ENCODE measurements around the gene SND1. TPM values are rescaled to one million over a fixed set of nuclear protein-coding genes. Genes with fewer than 3 reads are reported as not detected.

The SND1 gene
- total RNA-seq, 2 experiments from 2014 or later = 193 to 214 TPM

DNA sequence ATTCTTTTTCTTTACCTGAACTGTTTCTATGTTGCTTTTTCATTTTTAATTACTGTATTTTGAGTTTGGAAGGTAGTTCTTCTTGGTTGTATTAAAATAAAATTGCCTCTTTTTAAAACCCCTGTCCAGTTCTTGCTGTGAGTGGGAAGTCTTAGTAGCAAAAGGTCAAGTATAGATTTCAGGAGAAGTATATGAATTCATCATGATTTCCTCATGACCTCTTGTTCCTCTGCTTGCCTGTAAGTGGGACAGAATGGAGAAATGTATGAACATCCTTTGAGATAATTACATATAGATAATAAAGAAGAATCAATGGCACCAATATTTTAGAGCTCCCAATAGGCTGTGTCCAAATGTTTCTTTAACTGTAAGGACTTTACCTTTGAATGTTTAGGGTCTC is 253.0 kb downstream of the SND1 start:
- Mint-ChIP-seq H3K36me3 (ENCODE audit: low read depth) (peaks cover 39% of the 10 kb centered on the region), H3K4me3 (no peak overlapping the region), H3K9me3 (ENCODE audit: low read depth) (no peaks in the 10 kb centered on the region), H3K4me1 (peaks cover 66% of the 10 kb centered on the region), H3K27ac (no peak overlapping the region), H3K27me3 (no peaks in the 10 kb centered on the region)
- ChIA-PET POLR2A (no interaction called here), CTCF (interaction anchor here (0.6 to 1.5 kb wide), 2 partner anchors 9 to 23 kb away, joined by 3 to 5 read pairs; no protein-coding TSS in a partner anchor)
- ATAC-seq = no peak
- DNase-seq = no peak
- intact Hi-C loops (cut with DNase I, micrococcal nuclease) = no loop called here

DNA sequence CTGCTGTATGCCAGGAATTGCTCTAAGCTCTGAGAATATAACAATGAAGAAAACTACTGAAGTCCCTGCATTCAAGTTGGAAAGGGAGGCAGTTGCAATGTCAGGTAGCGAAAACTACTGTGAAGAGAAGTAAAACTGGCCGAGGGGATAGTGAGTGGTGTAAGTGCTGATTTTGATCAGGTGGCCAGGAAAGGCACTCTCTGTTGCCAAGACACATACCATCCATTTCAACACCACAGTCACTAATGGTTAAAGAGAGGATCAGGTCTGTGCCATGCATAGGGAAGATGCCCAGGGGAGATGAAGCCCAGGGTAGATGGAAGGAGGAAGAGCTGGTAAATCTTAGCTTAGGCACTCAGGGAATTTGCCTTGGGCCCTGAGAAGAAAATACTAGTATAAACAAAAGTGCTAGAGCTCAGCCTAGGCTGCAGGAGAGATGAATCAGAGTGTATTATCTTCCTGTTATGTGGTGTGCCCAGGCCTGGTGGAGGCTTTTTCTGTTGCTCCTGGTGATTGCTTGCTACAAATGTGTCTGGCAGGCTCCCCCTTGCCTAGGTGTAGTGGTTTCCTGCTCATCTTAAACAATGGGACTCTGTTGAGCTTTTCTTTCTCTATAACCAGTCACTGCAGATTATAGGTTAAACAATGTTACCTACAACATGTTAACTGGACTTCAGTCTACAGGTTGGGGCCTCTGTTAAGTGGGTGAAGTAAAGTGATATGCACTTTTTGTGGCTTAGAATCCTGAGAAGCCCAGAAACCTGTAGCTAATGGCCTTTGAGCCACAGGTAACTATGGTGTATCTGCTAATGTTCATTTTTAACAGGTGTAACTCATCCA is 253.7 kb downstream of the SND1 start:
- ChIA-PET CTCF (interaction anchor here (0.6 to 1.5 kb wide), 2 partner anchors 9 to 24 kb away, joined by 3 to 5 read pairs; no protein-coding TSS in a partner anchor), POLR2A (no interaction called here)
- ATAC-seq (peak; percentile 75), DNase-seq (peak; percentile 48)
- peak overlapping the region; percentile 34 for H3K27ac Mint-ChIP-seq
- peaks cover 44% of the 10 kb centered on the region for H3K36me3 Mint-ChIP-seq (ENCODE audit: low read depth)
- intact Hi-C loops (cut with DNase I, micrococcal nuclease) = no loop called here
- H3K4me1 Mint-ChIP-seq = peaks cover 66% of the 10 kb centered on the region
- no peak overlapping the region for H3K4me3 Mint-ChIP-seq
- no peaks in the 10 kb centered on the region for H3K9me3 Mint-ChIP-seq (ENCODE audit: low read depth)
- H3K27me3 Mint-ChIP-seq = no peaks in the 10 kb centered on the region

DNA sequence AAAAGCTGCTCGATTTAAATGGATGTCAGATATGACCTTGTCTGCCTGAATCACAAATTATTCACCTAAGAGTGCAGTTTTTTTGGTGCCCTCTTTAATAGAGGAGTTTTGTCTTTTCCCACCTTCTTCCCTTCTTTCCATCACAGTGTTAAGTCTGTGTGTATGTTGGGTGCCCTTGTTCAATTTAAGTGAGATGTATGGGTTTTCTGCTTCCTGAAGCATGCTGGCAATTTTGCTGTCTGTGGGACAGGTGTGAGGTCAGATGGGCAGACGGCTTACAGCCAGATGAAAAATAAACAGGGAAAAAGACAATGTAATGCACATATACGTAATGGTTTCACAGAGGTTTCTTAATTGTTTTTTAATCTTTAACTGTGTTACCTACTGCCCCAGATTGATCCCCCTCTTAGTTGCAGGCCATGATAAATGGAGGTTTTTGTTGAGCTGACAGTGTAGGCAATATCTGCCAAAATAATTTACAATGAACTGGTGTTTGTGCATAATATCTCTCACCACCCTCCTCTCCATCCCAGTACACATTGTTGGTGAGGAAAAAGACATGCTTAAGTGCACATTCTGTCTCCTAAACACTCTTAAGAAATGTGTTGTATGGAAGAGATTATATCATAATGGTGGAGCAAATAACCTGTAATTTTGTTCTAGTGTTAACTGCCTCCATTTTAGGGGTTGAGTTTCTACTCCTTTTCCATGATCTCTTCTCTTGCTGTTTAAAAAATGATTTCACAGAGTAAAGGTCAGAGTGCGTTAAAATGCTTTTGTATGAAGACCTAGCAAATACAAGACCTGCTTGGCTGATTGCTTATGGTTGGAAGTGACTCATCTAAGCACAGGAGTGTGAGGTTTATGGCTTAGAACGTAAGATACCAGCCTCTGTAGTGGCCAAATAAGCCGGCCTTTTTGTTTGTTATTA is 255.4 kb downstream of the SND1 start:
- peak; percentile 20 for ATAC-seq
- H3K27ac Mint-ChIP-seq = peak overlapping the region; percentile 16
- intact Hi-C loops (cut with DNase I, micrococcal nuclease) = no loop called here

DNA sequence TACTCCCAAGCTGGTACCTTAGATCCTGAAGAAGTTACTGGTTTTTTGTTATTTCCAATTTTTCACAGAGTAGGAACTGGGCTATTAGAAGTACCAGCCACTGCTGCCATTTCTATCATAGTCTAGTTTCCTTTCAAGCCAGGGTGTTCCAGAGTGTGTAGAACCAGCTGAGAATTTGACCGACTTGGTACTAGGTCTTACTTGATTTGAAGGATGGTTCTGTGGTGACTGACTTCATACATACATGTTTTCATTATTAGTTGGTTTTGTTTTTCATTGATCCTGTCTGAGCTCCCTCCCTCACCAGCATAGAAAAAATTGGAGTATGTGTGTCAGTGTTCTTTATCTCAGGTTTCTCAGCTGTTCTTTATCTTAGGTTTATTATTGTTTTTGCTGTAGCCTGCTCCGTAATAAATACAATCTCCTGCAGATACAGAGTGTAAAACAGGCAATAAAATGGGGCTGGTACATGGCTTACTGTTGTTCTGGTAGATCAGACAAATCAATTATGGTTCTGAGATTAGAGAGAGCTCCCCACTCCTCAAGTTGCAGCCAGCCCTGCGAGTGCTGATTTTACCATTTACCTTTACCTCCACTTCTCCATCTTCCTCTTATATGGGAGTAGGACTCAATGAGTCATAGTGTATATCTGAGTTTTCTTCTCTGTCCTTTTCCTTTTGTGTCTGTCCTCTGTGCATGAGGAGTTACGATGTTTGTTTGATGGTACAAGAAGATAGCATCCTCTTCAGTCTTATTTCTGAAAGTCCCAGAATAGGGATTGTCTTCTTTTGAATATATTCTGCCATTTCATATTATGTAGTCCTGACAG is 256.6 kb downstream of the SND1 start:
- Mint-ChIP-seq H3K4me1 (peaks cover 50% of the 10 kb centered on the region), H3K27me3 (no peaks in the 10 kb centered on the region), H3K36me3 (ENCODE audit: low read depth) (peaks cover 45% of the 10 kb centered on the region), H3K27ac (peak overlapping the region; percentile 55), H3K4me3 (no peak overlapping the region), H3K9me3 (ENCODE audit: low read depth) (no peaks in the 10 kb centered on the region)
- ChIA-PET POLR2A (interaction anchor here (0.7 kb wide), 1 partner anchor 13 kb away, joined by 3 read pairs; no protein-coding TSS in a partner anchor), CTCF (no interaction called here)
- intact Hi-C loops (cut with DNase I, micrococcal nuclease) = no loop called here
- DNase-seq = no peak
- ATAC-seq = peak; percentile 55

More for the DNA sequence above, 255.4 kb downstream of the SND1 start:
- ChIA-PET POLR2A (interaction anchor here (0.6 kb wide), 2 partner anchors 57 to 214 kb away, joined by 3 read pairs; no protein-coding TSS in a partner anchor), CTCF (interaction anchor here (0.6 kb wide), 1 partner anchor 227 kb away, joined by 3 read pairs; no protein-coding TSS in a partner anchor)
- Mint-ChIP-seq H3K9me3 (ENCODE audit: low read depth) (no peaks in the 10 kb centered on the region), H3K4me3 (no peak overlapping the region), H3K27me3 (no peaks in the 10 kb centered on the region), H3K36me3 (ENCODE audit: low read depth) (peaks cover 47% of the 10 kb centered on the region), H3K4me1 (peaks cover 54% of the 10 kb centered on the region)
- no peak for DNase-seq

DNA sequence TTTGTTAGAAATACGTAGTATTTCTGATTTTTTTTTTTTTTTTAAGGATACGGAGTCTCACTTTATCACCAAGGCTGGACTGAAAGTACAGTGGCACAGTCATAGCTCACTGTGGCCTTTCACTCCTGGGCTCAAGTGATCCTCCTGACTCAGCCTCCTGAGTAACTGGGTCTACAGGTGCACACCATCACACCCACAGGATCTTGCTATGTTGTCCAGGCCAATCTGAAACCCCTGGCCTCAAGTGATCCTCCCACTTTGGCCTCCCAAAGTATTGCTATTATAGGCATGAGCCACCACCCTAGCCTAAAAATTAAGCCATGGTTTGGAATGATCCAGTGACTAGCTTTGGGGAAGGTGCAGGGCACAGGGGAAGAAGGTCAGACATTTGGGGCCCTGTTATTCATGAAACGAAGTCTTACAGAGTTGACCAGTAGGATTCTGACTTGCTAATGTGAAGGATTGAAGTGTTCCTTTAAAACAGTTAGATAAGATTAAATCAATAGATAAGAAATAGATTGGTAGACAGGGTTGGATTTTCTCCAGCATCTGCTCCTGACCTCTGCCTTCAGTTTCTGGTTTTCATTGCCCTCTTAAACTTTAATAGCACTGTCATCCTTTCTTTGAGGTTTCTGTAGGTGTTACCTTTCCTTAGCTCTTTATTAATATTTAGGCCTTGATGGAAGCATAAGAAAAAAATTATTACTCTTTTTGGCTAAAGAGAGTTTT is 257.6 kb downstream of the SND1 start:
- ChIA-PET POLR2A (no interaction called here), CTCF (interaction anchor here (0.6 kb wide), 1 partner anchor 399 kb away, joined by 3 read pairs; no protein-coding TSS in a partner anchor)
- Mint-ChIP-seq H3K4me3 (no peak overlapping the region), H3K27ac (no peak overlapping the region), H3K36me3 (ENCODE audit: low read depth) (peaks cover 38% of the 10 kb centered on the region), H3K27me3 (no peaks in the 10 kb centered on the region), H3K4me1 (peaks cover 42% of the 10 kb centered on the region), H3K9me3 (ENCODE audit: low read depth) (no peaks in the 10 kb centered on the region)
- no peak for ATAC-seq
- DNase-seq = no peak
- intact Hi-C loops (cut with DNase I, micrococcal nuclease) = no loop called here

DNA sequence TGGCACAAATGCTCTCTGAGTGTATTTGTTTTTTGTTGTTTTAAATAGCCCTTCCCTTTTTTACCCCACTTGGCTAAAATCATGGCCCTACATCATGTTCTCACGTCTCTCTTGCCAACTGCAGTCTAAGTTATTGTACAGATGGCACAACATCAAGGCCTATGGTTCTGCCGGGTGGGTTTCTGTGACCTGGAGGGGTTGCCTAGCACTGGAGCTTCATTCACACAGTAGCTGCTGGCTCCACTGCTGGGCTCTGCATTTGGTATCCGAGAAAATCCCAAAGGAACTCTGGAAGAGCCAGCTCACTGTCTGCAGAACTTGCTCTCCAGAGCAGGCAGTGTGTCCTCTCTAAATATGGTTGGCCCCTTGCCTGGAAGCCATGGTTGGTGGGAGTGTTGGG is 258.7 kb downstream of the SND1 start:
- DNase-seq = no peak
- Mint-ChIP-seq H3K27me3 (no peaks in the 10 kb centered on the region), H3K4me3 (no peak overlapping the region), H3K9me3 (ENCODE audit: low read depth) (no peaks in the 10 kb centered on the region), H3K4me1 (peaks cover 31% of the 10 kb centered on the region), H3K36me3 (ENCODE audit: low read depth) (peaks cover 32% of the 10 kb centered on the region), H3K27ac (no peak overlapping the region)
- intact Hi-C loops (cut with DNase I, micrococcal nuclease) = no loop called here
- no peak for ATAC-seq
- POLR2A ChIA-PET = no interaction called here
- CTCF ChIA-PET = no interaction called here

DNA sequence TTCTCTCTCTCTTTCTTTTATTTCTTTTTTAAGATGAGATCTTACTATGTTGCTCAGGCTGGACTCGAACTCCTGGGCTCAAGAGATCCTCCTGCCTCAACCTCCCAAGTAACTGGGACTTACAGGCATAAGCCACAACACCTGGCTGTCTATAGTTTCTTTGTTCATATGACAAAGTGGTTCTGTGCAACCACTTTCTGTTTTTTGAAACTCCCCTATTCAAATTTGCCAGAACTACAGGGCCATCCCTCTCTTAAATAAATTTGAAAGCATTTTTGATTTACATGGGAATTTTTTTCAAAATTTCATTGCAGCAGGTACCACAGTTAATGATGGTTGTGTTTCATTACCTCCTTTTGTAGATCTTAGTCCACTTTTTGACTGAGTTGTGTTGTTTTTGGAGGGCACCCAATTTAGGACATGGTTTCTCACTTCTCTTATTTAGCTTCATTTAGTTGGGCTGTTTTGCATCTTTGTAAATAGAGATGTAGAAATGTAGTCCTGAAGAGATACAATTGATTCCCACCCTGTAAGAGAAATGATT is 260.0 kb downstream of the SND1 start:
- ChIA-PET CTCF (interaction anchor here (1.6 kb wide), 1 partner anchor 204 kb away, joined by 4 read pairs; no protein-coding TSS in a partner anchor), POLR2A (no interaction called here)
- Mint-ChIP-seq H3K27me3 (no peaks in the 10 kb centered on the region), H3K4me1 (peaks cover 20% of the 10 kb centered on the region), H3K27ac (no peak overlapping the region), H3K4me3 (no peak overlapping the region), H3K36me3 (ENCODE audit: low read depth) (peaks cover 23% of the 10 kb centered on the region), H3K9me3 (ENCODE audit: low read depth) (no peaks in the 10 kb centered on the region)
- DNase-seq (no peak), ATAC-seq (no peak)
- intact Hi-C loops (cut with DNase I, micrococcal nuclease) = no loop called here

DNA sequence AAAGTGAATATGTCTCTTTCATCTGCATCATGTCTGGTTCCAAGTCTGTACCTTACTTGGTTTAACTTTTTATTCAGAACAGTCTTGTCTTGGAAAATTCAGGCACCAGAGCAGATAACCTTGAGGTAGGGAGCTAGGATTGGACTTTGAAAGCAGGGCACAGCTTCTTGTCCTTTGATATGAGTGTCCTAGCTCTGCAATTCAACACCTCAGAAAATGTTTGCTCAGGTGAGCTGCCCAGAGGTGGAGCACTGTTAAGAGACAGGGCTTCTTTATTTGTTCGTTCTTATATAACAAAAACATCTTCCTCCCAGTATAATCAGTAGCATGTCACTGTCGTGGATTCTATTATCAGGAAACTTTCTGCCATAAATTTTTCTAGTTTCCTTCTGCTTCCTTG is 260.9 kb downstream of the SND1 start:
- intact Hi-C loops (cut with DNase I, micrococcal nuclease) = no loop called here
- no peak overlapping the region for H3K27ac Mint-ChIP-seq
- H3K36me3 Mint-ChIP-seq (ENCODE audit: low read depth) = peaks cover 16% of the 10 kb centered on the region
- H3K4me3 Mint-ChIP-seq = no peak overlapping the region
- H3K27me3 Mint-ChIP-seq = no peaks in the 10 kb centered on the region
- POLR2A ChIA-PET = no interaction called here
- H3K9me3 Mint-ChIP-seq (ENCODE audit: low read depth) = no peaks in the 10 kb centered on the region
- DNase-seq (no peak), ATAC-seq (no peak)
- CTCF ChIA-PET = interaction anchor here (1.2 to 1.6 kb wide), 2 partner anchors 15 to 204 kb away, joined by 3 to 4 read pairs; no protein-coding TSS in a partner anchor
- H3K4me1 Mint-ChIP-seq = peaks cover 11% of the 10 kb centered on the region

DNA sequence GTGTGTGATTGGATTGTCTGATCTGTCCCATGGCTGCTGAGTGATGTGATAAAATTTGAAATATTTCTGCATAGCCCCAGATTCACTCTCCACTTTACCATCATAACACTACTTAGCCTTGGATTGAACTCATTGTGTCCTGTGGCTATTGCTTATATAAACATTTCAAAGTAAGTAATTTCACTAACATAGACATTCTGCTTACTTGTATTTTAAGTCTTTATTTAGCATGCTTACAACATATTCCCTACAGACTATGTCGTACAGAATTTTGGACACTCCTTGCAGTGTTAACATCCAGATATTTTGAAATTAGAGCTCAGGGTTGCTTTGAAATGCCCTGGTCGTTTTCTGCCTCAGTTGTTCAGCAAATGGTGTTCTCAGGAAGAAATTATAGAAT is 261.7 kb downstream of the SND1 start:
- ChIA-PET CTCF (interaction anchor here (1.1 to 1.2 kb wide), 2 partner anchors 15 to 35 kb away, joined by 3 read pairs; no protein-coding TSS in a partner anchor), POLR2A (no interaction called here)
- H3K4me1 Mint-ChIP-seq = peaks cover 8% of the 10 kb centered on the region
- H3K27me3 Mint-ChIP-seq = no peaks in the 10 kb centered on the region
- peaks cover 10% of the 10 kb centered on the region for H3K36me3 Mint-ChIP-seq (ENCODE audit: low read depth)
- no peak overlapping the region for H3K4me3 Mint-ChIP-seq
- DNase-seq (no peak), ATAC-seq (no peak)
- H3K27ac Mint-ChIP-seq = no peak overlapping the region
- intact Hi-C loops (cut with DNase I, micrococcal nuclease) = no loop called here
- H3K9me3 Mint-ChIP-seq (ENCODE audit: low read depth) = no peaks in the 10 kb centered on the region

DNA sequence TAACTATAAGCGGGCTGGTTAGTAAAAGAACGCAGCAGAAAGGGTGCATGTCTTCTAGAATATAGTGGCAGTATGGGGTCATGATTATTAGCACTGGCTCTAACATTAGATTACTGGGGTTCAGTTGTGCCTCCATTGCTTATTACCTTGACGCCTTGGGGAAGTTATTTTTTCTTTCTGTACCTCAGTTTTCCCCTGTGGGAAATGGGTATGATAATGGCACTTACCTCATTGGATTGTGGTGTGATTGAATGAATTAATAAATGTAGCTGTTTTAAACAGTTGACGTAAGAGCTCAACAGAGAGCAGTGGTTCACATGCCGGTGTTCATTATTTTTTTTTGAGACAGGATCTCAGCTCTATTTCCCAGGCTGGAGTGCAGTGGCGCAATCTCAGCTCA is 262.7 kb downstream of the SND1 start:
- POLR2A ChIA-PET = no interaction called here
- DNase-seq (no peak), ATAC-seq (no peak)
- Mint-ChIP-seq H3K27ac (no peak overlapping the region), H3K9me3 (ENCODE audit: low read depth) (no peaks in the 10 kb centered on the region), H3K4me3 (no peak overlapping the region), H3K36me3 (ENCODE audit: low read depth) (peaks cover 10% of the 10 kb centered on the region), H3K27me3 (no peaks in the 10 kb centered on the region), H3K4me1 (peaks cover 3% of the 10 kb centered on the region)
- intact Hi-C loops (cut with DNase I, micrococcal nuclease) = no loop called here
- CTCF ChIA-PET = interaction anchor here (0.6 kb wide), 1 partner anchor 456 kb away, joined by 3 read pairs; no protein-coding TSS in a partner anchor
